ENCODE measurements around the gene BACH2.

- TF ChIP-seq, protein P1, sequence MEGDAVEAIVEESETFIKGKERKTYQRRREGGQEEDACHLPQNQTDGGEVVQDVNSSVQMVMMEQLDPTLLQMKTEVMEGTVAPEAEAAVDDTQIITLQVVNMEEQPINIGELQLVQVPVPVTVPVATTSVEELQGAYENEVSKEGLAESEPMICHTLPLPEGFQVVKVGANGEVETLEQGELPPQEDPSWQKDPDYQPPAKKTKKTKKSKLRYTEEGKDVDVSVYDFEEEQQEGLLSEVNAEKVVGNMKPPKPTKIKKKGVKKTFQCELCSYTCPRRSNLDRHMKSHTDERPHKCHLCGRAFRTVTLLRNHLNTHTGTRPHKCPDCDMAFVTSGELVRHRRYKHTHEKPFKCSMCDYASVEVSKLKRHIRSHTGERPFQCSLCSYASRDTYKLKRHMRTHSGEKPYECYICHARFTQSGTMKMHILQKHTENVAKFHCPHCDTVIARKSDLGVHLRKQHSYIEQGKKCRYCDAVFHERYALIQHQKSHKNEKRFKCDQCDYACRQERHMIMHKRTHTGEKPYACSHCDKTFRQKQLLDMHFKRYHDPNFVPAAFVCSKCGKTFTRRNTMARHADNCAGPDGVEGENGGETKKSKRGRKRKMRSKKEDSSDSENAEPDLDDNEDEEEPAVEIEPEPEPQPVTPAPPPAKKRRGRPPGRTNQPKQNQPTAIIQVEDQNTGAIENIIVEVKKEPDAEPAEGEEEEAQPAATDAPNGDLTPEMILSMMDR (IDR thresholded peaks at IDR 0.05), result no peak
- TF ChIP-seq POLR2AphosphoS5 (IDR thresholded peaks at IDR 0.05), result no peak
Observed at GRCh38 chr6:90015883-90016282, 280.8 kb downstream of the BACH2 start.
